Measurements from ENCODE around the gene EIF3A.

The EIF3A gene

GRCh38 chr10:119080521-119081259 is at the start of gene EIF3A:
TSS of gene EIF3A (minus strand) at chr10:119080817. CDS start at chr10:119080676, 141 bp downstream.
- ChIA-PET CTCF (no interaction called here), POLR2A (interaction anchor here (0.6 to 1.6 kb wide), 6 partner anchors 10 to 87 kb away, joined by 3 to 9 read pairs (median 4); partner anchors contain the start of gene DENND10)
- TF ChIP-seq SP1 (IDR thresholded peaks at IDR 0.05) = no peak
- TF ChIP-seq LEF1 (IDR thresholded peaks at IDR 0.05; ENCODE audit: borderline replicate concordance) = no peak
- no peak for TF ChIP-seq TARDBP (IDR thresholded peaks at IDR 0.05)
- TF ChIP-seq L3MBTL2 (conservative IDR thresholded peaks at IDR 0.05) = peak; percentile 79
- peak; percentile 49; the same call in 1 of the 2 replicates for TF ChIP-seq ELF4 (IDR thresholded peaks at IDR 0.05)
- DNase-seq (ENCODE audit: extremely low spot score) = peak; percentile 97

- TF ChIP-seq FOXA1 (IDR thresholded peaks at IDR 0.05) (no peak), TARDBP (IDR thresholded peaks at IDR 0.05) (no peak), PKNOX1 (IDR thresholded peaks at IDR 0.05) (no peak)
- ChIA-PET POLR2A (no interaction called here), CTCF (no interaction called here)
- no peak for DNase-seq (ENCODE audit: extremely low spot score)
These were observed 49.1 kb upstream of the EIF3A start for GRCh38 chr10:119129721-119130120.

GRCh38 chr10:119125942-119126341 is 45.3 kb upstream of the EIF3A start:
- CTCF ChIA-PET = no interaction called here
- POLR2A ChIA-PET = no interaction called here

GRCh38 chr10:119120875-119121274 is 40.3 kb upstream of the EIF3A start:
- DNase-seq (ENCODE audit: extremely low spot score) = no peak
- TF ChIP-seq PKNOX1 (IDR thresholded peaks at IDR 0.05) (no peak), HDGF (IDR thresholded peaks at IDR 0.05; ENCODE audit: borderline replicate concordance) (no peak), FOXA1 (IDR thresholded peaks at IDR 0.05) (no peak), ARNT (IDR thresholded peaks at IDR 0.05) (no peak), TARDBP (IDR thresholded peaks at IDR 0.05) (no peak), CTBP1 (IDR thresholded peaks at IDR 0.05; ENCODE audit: borderline replicate concordance) (no peak), NFRKB (IDR thresholded peaks at IDR 0.05) (no peak), LEF1 (IDR thresholded peaks at IDR 0.05; ENCODE audit: borderline replicate concordance) (no peak), SUZ12 (IDR thresholded peaks at IDR 0.05) (no peak), FOXM1 (IDR thresholded peaks at IDR 0.05; ENCODE audit: borderline replicate concordance) (no peak), FOXK2 (IDR thresholded peaks at IDR 0.05) (no peak), BHLHE40 (IDR thresholded peaks at IDR 0.05; ENCODE audit: borderline replicate concordance) (no peak), SP1 (IDR thresholded peaks at IDR 0.05) (no peak)
- ChIA-PET POLR2A (no interaction called here), CTCF (no interaction called here)

More at GRCh38 chr10:119125942-119126341, 45.3 kb upstream of the EIF3A start:
- TF ChIP-seq PKNOX1 (IDR thresholded peaks at IDR 0.05) (no peak), ELF4 (IDR thresholded peaks at IDR 0.05) (no peak), ZNF384 (IDR thresholded peaks at IDR 0.05) (no peak), FOXA1 (IDR thresholded peaks at IDR 0.05) (no peak), FOXM1 (IDR thresholded peaks at IDR 0.05; ENCODE audit: borderline replicate concordance) (no peak), FOXK2 (IDR thresholded peaks at IDR 0.05) (no peak), HDGF (IDR thresholded peaks at IDR 0.05; ENCODE audit: borderline replicate concordance) (no peak), SUZ12 (IDR thresholded peaks at IDR 0.05) (no peak)
- no peak for DNase-seq (ENCODE audit: extremely low spot score)

- no peak for DNase-seq (ENCODE audit: extremely low spot score)
- CTCF ChIA-PET = no interaction called here
- TF ChIP-seq FOXK2 (IDR thresholded peaks at IDR 0.05) (no peak), FOXM1 (IDR thresholded peaks at IDR 0.05; ENCODE audit: borderline replicate concordance) (no peak), ARNT (IDR thresholded peaks at IDR 0.05) (no peak), TARDBP (IDR thresholded peaks at IDR 0.05) (no peak), BHLHE40 (IDR thresholded peaks at IDR 0.05; ENCODE audit: borderline replicate concordance) (no peak), LEF1 (IDR thresholded peaks at IDR 0.05; ENCODE audit: borderline replicate concordance) (no peak), FOXA1 (IDR thresholded peaks at IDR 0.05) (no peak), SUZ12 (IDR thresholded peaks at IDR 0.05) (no peak), HDGF (IDR thresholded peaks at IDR 0.05; ENCODE audit: borderline replicate concordance) (no peak), NFRKB (IDR thresholded peaks at IDR 0.05) (no peak), ELF4 (IDR thresholded peaks at IDR 0.05) (no peak), L3MBTL2 (conservative IDR thresholded peaks at IDR 0.05) (no peak), CTBP1 (IDR thresholded peaks at IDR 0.05; ENCODE audit: borderline replicate concordance) (no peak), ZNF384 (IDR thresholded peaks at IDR 0.05) (no peak), SP1 (IDR thresholded peaks at IDR 0.05) (no peak)
- POLR2A ChIA-PET = no interaction called here
These were observed 39.8 kb upstream of the EIF3A start for GRCh38 chr10:119120413-119120867.

GRCh38 chr10:119119400-119119799 is 38.8 kb upstream of the EIF3A start:
- TF ChIP-seq CTBP1 (IDR thresholded peaks at IDR 0.05; ENCODE audit: borderline replicate concordance) (no peak), SUZ12 (IDR thresholded peaks at IDR 0.05) (no peak), ARNT (IDR thresholded peaks at IDR 0.05) (no peak), SP1 (IDR thresholded peaks at IDR 0.05) (no peak), FOXK2 (IDR thresholded peaks at IDR 0.05) (no peak), FOXM1 (IDR thresholded peaks at IDR 0.05; ENCODE audit: borderline replicate concordance) (no peak), BHLHE40 (IDR thresholded peaks at IDR 0.05; ENCODE audit: borderline replicate concordance) (no peak), FOXA1 (IDR thresholded peaks at IDR 0.05) (no peak), PKNOX1 (IDR thresholded peaks at IDR 0.05) (no peak), NFRKB (IDR thresholded peaks at IDR 0.05) (no peak), HDGF (IDR thresholded peaks at IDR 0.05; ENCODE audit: borderline replicate concordance) (no peak), LEF1 (IDR thresholded peaks at IDR 0.05; ENCODE audit: borderline replicate concordance) (no peak)
- DNase-seq (ENCODE audit: extremely low spot score) = no peak
- POLR2A ChIA-PET = no interaction called here
- CTCF ChIA-PET = no interaction called here
